HG02870 (cell line): ENCODE results near the gene ARNT2.

Source experiments
- ATAC-seq: cut with Tn5 transposase; IDR thresholded peaks from one replicate; pipeline ENCODE4 v1.9.1; 2021; ENCODE audit warnings: mild to moderate bottlenecking, moderate library complexity; ENCODE audit not compliant: unreplicated experiment

The ARNT2 gene

DNA sequence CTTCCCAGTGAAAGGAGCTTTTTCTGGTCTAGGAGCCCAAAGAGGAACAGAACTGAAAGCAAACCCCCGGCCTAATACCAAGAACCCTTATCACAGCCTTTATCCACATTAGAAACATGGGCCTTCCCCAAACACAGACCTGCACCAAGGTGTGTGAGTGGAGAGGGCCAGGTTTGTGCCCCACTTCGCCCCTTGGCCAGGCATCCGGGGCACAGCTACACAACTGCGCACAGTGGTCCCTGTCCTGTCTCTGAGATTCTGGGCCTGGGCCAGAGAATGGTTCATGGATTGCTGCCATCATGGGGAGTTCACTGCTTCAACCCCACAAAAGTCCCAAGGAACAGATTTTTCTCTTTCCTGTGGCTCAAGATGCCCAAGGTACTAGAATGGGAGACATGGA is 165.5 kb downstream of the ARNT2 start:
- no peak for ATAC-seq

DNA sequence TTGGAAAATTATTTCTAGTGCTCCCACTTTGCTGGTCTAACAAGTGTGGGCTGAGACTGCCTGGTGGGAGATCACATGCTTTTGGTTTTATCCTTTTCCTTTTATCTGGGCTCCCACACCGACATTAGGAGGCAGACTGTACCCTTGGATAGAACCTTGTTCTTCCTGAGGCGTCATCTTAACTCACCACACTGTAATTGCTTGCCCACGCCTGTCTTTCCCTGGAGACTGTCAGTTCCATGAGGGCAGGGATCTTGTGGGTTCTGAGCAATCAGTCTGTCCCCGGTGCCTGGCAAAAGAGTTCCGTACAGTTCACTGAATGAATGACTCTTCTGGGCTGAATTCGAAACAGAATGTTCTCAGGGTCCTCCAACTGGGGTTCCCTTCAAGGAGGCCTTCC is 166.4 kb downstream of the ARNT2 start:
- no peak for ATAC-seq

DNA sequence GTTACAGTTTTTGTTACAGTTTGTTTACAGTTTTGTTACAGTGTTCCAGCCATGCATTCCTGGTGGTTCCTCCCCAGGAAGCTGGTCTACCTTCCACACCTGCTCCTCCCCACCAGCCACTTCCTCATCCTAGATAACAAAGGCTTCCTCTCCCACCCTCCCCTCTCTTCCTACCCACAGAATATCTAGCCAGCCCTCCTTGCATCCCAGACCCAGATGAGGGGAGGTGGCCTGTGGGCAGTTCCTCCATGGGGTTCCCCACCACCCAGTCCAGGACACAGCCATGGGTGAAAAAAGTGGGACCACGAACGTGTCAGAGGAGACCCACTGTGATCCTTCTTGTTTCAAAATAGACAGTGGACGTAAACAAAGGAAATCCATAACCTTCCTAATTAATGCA is 168.2 kb downstream of the ARNT2 start:
- ATAC-seq, result no peak

DNA sequence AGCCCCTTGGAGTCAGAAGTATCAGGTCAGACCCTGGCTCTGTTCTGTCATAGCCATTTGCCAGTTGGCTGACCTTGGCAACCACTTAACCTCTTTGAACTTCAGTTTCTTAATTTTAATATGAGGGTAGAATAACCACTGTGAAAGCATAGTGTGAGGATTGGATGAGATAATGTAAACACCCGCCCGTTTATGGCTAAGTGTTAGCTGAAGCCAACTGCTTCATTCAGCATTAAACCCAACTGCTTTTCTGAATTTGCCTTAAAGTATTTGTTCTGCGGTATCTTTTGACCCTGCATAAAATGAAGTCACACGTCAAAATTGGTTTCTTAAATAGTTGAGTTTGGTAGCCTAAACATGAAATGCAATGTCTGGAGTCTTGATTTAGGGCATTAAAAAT is 169.4 kb downstream of the ARNT2 start:
- no peak for ATAC-seq

DNA sequence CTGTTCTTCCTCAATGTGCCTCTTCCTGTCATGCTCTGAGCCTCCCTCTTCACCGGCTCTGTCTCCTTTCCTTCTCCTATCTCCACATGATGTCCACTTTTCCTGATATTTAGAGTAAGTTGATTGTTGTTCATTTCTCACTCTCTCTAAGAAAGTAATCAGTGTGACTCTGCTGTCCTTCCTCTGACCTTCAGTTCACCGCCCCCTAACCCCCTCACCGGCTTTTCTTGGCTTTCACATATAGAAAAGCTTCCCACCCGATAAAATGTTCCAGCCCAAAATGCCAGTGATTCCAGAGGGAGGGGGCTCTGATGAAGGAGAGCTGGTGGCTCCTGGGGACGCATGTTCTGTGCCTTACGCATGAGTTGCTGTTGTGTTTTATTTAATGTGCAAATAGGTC is 170.4 kb downstream of the ARNT2 start:
- no peak for ATAC-seq

DNA sequence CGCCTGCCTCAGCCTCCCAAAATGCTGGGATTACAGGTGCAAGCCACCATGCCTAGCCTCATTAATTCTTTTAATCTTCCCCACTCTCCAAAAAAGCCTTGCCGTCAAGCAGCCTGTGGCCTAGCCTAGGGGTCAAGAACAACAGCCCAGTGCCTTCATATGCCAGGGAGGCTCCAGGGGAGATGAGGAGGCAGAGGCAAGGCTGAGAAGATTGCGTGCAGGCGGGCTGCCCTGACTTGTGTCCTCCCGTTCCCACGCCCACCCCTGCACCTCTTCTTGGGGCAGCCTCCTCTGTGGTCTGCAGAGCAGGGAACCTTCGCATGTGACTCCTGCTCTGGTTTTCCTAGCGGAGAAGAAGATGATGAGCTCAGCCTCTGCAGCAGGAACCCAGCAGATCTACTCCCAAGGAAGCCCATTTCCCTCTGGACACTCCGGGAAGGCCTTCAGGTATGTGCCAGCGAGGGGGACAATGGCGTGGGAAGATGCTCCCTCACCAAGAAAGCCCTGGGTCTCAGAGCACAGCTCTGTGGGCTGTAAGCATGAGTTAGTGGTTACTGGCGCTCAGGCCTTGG is 172.4 kb downstream of the ARNT2 start:
- no peak for ATAC-seq

DNA sequence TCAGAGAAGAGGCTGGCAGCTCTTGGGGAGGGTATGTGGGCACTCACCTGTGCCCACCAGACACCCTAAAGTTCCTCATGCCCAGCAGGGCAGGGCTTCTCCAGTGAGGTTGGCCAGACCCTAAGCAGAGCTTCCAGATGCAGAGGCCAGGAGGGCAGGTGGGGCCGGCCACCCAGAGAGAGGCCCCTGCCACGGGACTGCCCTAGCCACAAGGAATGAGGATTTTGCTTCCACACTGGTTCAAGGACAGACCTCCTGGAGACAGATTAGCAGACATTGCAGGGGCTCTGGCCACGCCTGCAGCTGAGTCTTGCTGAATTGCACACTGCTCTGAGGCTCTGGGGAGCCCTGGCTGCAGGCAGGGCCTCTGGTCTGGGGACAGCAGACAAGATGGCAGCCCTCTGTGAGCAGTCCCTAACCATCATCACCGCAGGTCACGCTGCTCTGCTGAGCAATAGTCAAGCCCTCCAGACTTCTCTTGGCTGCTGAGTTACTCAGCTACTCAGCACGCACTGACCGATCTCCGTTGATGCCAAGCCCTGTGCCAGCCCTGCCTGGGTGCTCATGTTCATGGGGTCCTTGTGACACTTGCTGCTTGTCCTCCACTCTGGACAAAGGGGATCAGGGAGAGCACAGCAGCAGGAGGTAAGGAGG is 173.5 kb downstream of the ARNT2 start:
- no peak for ATAC-seq

DNA sequence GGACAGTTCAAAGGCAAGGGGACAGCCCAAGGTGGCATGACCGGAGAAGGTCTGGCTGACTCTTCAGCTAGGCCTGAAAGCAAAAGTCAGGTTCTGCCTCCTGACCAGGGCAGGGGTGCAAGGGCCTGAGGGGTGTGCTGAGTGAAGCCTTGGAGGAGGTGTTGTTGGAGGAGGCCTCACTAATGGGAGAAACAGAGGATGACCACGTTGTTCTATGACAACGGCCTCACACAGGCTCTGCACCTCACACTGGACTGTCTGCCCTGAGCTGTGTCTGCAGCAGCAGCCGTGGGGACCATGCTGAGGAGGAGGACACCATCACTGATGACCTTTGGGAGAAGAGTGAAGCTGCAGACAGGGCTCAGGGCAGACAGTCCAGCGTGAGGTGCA is 174.0 kb downstream of the ARNT2 start:
- ATAC-seq, result no peak

DNA sequence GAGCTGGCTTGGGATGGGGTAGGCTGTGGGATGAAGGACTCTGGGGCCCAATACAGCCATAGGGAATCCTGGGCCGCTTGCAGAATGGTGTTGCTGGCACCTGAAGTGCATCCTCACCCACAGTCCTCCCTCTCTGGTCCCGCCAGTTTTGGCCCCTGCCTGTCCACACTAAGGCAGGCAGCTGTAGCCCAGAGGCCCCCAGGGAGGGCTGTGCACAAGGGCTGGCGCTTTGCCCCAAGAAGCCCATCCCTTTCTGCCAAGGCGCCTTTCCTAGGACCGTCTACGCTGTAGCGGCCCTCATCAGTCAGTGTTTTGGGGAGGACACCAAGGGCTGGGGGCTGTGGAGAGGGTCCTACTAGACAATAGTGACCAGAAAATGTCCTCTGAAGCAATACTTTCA is 174.7 kb downstream of the ARNT2 start:
- no peak for ATAC-seq

DNA sequence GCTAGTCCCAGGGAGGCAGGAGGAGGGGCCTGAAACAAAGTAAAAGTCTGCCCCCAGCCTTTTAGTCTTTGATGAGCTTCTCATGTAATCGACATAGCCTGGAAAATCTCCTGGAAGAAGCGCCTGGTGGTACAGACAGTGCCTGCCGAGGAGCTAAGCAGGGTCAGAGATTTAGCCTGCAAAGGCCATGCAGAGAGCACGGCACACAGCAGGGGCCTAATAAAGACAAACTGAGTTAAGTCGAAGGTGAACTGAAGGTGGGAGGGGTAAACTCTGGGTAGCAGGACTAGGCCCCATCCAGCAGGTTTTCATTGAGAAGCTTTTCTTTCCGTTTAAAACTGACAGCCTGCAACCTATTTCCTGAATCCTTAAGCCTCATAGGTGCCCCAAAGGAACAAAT is 175.4 kb downstream of the ARNT2 start:
- no peak for ATAC-seq

DNA sequence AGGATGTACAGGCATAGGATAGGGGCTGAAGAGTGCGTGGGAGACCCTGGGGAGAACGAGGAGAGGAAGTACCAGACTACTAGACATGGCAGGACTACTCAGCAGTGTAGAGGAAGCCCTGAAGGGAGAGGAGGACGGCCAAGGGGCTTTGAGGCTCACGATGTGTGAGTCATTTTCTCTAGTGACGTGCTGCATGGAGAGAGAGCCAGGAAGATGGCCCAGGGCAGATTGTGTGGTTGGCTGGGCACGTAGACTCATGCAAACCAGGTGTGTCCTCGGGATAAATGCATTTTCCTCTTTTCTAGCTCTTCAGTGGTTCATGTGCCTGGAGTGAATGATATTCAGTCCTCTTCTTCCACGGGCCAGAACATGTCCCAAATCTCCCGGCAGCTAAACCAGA is 175.9 kb downstream of the ARNT2 start:
- no peak for ATAC-seq

DNA sequence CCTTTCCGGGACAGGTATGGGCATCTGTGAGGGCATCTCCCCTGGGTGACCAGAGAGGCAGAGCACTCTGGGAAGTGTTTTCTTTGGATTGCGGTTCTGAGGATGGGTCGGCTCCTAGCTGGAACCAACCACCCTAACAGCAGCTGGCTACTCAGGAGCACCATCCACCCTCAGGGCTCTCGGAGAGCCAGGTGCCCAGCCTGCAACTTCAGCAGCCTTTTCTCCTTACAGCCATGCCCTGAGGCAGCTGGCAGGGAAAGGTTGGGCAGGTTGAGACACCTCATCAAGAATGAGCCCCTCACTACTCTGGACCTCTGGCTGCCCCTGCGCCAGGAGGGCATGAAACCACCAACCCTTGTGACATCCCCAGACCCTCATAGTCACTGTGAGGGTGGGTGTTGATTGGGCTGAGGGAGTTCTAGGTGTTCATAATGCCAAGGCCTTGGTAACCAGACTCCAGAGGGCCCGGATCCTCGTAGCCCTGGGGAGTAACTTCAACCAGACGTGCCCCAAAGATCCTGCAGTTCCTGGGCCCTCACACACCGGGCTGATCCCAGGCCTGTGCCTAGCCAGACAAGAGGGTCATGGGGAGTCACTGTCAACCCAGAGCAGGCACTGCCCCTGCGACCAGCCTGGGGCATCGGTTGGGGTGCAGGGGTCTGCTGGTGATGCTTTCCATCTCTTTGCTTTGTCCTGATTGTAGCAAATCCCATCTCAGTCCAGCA is 176.5 kb downstream of the ARNT2 start:
- no peak for ATAC-seq

DNA sequence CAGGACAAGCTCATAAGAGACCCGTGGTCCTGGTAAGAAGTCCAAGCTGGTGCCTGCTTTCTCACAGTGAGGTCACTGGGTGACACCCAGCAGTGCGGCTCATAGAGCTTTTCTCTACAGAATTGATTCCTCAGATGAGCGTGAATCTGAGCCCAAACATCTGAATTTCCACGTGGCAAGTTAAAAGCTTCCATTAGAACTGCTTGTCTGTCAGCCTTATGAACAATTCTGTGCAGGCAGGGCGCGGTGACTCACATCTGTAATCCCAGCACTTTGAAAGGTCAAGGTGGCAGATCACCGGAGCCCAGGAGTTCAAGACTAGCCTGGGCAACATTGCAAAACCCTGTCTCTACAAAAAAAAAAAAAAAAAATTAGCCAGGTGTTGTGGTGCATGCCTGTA is 177.8 kb downstream of the ARNT2 start:
- no peak for ATAC-seq

DNA sequence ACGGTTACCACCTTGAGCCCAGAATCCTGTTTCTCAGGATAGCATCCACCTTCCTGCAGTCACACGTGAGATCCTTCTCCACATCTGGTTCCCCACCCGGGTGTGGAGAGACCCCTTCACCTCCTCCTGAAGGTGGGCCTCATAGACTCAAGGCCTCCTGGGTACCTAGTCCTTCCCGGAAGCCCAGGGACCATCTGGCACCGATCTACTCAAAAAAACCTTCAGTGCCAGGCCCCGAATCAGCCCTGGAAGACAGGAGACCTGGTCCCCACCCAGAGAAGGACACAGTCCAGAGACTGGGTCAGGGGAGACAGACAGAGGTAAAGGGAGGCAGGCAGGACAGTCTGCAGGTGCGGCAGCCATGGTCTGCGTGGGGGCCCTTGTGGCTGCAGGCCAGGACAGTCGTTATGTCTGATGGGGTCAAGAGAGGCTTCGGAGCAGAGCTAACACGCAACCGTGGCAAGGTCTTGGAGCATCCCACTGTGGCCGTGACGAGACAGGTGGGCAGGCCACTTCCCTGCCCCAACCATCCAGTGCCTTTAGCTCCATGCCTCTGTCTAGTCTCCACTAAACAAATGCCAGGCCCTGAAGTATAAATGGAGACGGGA is 178.7 kb downstream of the ARNT2 start:
- ATAC-seq, result no peak

DNA sequence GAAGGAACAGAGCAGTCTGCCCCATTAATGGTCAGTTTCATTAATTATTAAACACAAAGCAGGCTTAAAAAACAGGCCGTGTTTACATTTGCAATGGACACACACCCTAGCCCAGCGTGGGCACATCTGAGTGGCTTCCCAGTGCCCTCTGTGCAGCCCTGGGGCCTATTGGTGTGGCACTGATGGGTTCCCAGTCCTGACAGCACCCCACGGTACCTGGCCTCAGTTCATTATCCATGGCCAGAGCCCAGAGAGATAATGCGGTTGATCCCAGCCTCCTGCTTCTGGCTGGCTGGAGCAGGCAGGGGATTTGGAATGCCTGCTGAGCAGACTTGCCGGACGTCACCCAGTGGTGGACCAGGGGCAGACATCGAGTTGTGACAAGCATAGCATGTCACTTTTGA is 180.4 kb downstream of the ARNT2 start:
- no peak for ATAC-seq

DNA sequence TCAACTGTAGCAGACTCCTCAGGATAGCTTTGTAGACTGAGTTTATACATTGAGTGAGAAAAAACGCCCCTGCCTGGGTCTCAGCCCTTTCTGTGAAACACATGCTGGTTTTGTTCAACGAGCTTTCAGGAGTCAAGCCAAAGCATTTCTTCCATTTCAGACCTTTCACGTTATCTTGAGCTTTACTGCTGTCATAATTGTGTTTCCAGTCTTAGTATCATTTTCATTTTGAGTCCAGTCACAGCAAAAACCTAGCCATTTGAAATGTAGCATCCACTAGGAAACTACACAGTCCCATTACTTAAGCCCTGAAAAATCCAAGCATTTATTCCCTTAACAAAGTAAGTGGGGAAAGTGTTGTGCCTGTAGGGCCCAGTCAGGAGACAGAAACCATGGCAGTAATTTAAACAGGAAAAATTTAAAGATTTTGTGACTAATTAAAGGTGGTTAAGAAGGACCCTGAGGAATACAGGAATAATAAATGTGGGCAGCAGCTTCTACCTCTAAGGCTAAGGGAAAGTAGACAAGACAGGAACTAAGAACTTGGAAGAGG is 180.9 kb downstream of the ARNT2 start:
- no peak for ATAC-seq

DNA sequence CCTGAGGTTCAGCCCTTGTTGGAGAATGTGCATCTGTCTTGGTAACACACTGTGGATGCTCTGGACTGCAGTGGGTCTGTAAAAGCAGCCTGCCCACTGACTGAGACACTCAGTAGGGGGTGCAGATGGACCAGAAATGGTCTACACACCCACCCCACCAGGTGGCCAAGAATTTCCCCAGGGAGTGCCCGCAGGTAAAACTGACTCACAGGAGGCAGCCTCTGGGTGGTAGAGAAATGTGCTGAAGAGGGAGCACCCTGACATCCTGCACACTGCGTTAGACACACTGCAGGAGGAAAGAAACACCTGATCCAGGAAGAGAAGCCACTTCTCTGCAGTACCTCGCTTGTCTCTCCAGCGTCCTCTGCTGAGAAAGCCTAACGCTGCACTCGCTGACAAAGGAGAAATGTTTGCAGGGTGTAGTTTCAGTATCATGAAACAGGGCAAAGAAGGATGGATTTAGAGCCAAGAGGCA is 181.4 kb downstream of the ARNT2 start:
- ATAC-seq, result no peak

DNA sequence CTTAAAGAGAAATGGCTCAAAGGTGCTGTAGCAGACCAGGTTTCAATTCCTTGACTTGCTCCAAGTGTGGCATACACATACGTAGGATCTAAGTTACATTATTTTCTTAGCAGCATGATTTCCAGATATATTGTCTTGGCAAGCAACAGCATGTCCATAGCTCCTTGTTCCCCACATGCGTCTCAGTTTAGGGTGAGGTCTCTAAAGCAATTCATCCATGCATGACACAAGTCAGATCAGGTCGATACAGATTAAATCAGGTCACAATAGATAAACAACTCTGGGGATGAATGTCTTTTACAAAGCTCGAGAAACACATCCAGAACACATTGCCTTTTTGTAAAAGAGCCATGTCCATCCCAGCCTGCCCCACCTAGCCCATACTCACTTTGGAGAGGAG is 182.0 kb downstream of the ARNT2 start:
- no peak for ATAC-seq

DNA sequence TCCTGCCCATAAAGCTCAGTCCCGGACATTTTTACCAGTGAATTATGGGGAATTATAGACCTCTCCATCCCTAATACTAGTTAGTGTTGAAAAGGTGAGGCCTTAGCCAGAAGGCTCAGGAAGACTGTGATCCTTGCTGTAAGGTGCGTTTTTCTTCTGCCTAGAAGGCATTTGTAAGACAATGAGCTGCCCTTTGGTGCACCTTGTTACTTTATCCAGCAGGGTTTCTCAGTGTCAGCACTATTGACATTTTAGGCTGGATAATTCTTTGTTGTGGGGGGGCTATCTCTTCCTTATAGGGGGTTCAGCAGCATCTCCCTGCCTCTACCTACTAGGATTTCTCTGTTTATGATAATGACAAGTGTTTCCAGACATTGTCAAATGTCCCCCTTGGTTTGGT is 182.8 kb downstream of the ARNT2 start:
- no peak for ATAC-seq

DNA sequence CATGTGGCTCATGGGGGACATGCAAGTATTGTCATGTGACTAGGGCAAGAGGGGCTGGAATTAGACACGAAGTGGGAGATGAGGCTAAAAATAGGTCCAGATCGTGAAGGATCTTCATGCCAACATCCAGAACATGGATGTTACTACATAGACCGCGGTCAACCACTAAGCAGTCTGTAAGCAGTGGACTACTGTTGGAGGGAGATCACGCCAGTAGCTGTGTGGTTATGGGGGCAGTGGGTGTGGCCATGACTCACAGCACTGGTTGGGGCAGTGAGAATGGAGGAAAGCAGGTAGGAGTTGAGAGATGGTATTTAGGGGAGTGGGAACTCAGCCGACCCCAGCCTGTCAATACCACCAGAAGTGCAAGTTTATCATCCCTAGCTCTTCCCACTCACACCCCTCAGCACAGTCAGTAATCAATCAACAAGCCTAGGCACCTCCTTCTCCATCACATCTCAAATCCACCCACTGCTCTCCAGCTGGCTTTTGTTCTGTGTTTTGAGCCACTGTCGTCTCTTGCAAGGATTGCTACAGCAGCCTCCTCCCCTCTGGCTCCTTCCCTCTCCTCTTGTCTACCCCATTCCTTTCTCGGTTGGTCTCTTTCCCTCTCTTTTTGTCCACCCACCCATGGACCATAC is 183.8 kb downstream of the ARNT2 start:
- no peak for ATAC-seq

DNA sequence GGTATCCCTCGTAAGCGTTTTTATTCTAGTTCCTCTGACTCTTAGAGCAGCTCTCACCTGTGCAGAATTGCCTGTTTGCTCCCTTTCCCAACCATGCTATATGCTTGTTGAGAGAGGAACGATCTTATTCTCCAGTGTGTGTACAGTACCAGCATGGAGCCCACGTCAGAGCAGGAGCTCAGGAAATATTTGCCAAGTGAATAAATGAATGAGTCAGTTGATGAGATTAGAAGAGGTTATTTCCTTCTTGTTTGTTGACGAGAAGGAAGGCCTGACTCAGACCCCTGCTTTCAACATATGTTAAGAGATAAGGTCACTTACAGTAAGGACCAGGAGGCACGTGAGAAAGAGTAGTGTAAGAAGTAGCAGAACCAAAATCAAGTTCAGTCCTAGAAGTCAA is 184.6 kb downstream of the ARNT2 start:
- no peak for ATAC-seq
